Measurements from ENCODE around the gene ATP11A.

Gene ATP11A

GRCh38 chr13:112929783-112930055, 239.9 kb downstream of the ATP11A start:
- DNase-seq (no peak), ATAC-seq (no peak)
- Mint-ChIP-seq H3K27me3 (peaks cover 57% of the 10 kb centered on the region), H3K4me3 (no peak overlapping the region), H3K9me3 (no peaks in the 10 kb centered on the region), H3K4me1 (peaks cover 12% of the 10 kb centered on the region), H3K27ac (no peak overlapping the region)

- H3K4me3 Mint-ChIP-seq: no peak overlapping the region
- DNase-seq (no peak), ATAC-seq (no peak)
- no peak overlapping the region for H3K27ac Mint-ChIP-seq
- no peaks in the 10 kb centered on the region for H3K9me3 Mint-ChIP-seq
- peaks cover 12% of the 10 kb centered on the region for H3K4me1 Mint-ChIP-seq
- H3K27me3 Mint-ChIP-seq: peaks cover 57% of the 10 kb centered on the region
Observed at GRCh38 chr13:112930192-112930591, 240.4 kb downstream of the ATP11A start.

GRCh38 chr13:112931028-112931934, 241.4 kb downstream of the ATP11A start:
- Mint-ChIP-seq H3K4me1 (peaks cover 12% of the 10 kb centered on the region), H3K4me3 (peak overlapping the region in 1 of 2 donors; percentile 11), H3K27ac (no peak overlapping the region), H3K9me3 (no peaks in the 10 kb centered on the region), H3K27me3 (peaks cover 66% of the 10 kb centered on the region)
- ATAC-seq (no peak), DNase-seq (no peak)

- Mint-ChIP-seq H3K27me3 (peaks cover 61% of the 10 kb centered on the region), H3K9me3 (no peaks in the 10 kb centered on the region), H3K4me3 (no peak overlapping the region), H3K4me1 (peaks cover 12% of the 10 kb centered on the region), H3K27ac (no peak overlapping the region)
- ATAC-seq (no peak), DNase-seq (no peak)
Observed at GRCh38 chr13:112932971-112933370, 243.1 kb downstream of the ATP11A start.

GRCh38 chr13:112933649-112934048, 243.8 kb downstream of the ATP11A start:
- Mint-ChIP-seq H3K27ac (no peak overlapping the region), H3K9me3 (no peaks in the 10 kb centered on the region), H3K4me3 (no peak overlapping the region), H3K27me3 (peaks cover 61% of the 10 kb centered on the region), H3K4me1 (peaks cover 14% of the 10 kb centered on the region)
- ATAC-seq: no peak
- no peak for DNase-seq

GRCh38 chr13:112934078-112934477, 244.2 kb downstream of the ATP11A start:
- DNase-seq (no peak), ATAC-seq (no peak)
- Mint-ChIP-seq H3K4me3 (no peak overlapping the region), H3K4me1 (peaks cover 15% of the 10 kb centered on the region), H3K9me3 (no peaks in the 10 kb centered on the region), H3K27me3 (peaks cover 61% of the 10 kb centered on the region), H3K27ac (no peak overlapping the region)

All from stimulated activated naive CD8-positive, alpha-beta T cell treated with anti-CD3 and anti-CD28 coated beads, Interleukin-15, amount 100 ng/mL, for 72 hours (primary cell).